ENCODE data around the gene PGS1.

DNA sequence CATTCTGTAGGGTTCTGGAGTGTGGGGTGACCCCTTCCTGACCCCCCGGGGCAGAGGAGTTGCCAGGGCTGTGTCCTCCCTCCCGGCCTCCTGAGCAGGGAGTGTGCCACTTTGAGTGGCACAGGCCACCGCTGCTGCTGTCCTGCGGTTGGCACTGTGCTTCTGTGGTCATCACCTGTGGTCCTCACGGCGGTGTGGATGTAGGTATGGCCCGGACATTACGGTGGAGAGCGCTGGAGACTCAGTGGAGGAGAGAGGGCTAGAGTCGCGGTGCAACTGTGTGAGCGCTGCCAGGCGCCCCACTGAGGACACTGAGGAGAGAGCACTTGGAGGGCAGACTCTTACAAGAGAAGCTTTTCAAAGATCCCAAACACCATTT is 39.1 kb downstream of the PGS1 start:
- TF ChIP-seq, protein P1, sequence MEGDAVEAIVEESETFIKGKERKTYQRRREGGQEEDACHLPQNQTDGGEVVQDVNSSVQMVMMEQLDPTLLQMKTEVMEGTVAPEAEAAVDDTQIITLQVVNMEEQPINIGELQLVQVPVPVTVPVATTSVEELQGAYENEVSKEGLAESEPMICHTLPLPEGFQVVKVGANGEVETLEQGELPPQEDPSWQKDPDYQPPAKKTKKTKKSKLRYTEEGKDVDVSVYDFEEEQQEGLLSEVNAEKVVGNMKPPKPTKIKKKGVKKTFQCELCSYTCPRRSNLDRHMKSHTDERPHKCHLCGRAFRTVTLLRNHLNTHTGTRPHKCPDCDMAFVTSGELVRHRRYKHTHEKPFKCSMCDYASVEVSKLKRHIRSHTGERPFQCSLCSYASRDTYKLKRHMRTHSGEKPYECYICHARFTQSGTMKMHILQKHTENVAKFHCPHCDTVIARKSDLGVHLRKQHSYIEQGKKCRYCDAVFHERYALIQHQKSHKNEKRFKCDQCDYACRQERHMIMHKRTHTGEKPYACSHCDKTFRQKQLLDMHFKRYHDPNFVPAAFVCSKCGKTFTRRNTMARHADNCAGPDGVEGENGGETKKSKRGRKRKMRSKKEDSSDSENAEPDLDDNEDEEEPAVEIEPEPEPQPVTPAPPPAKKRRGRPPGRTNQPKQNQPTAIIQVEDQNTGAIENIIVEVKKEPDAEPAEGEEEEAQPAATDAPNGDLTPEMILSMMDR (conservative IDR thresholded peaks at IDR 0.05 in 1 of 2, IDR thresholded peaks at IDR 0.05 in 1 of 2; ENCODE audit: low read depth in 1 of 2, low read length in 2 of 2) = no peak
- no peak for TF ChIP-seq EZH2 (IDR thresholded peaks at IDR 0.05; ENCODE audit: low read length, missing control alignments)
